Right ventricle myocardium inferior (tissue), 1 donor: ENCODE data around the gene CDYL2. TPM values are rescaled to one million over a fixed set of nuclear protein-coding genes. Genes with fewer than 3 reads are reported as not detected.

Experiments used
- ATAC-seq: fragments of 200-7000 bp; cut with Tn5 transposase; one replicate; pipeline ENCODE4 v1.9.1; 2020; ENCODE audit warnings: mild to moderate bottlenecking, moderate library complexity
- DNase-seq: peaks from one replicate; pipeline ENCODE4 v3.0.0; 2021; ENCODE audit errors: missing footprints
- intact Hi-C: fragments of 100-400 bp; cut with DNase I; formaldehyde crosslinking; loops from one replicate; pipeline ENCODE4 v1.11.0; 2022
- total RNA-seq: library from RNA; stranded (reverse); fragmentation: NEBNext Ultra II Directional; extraction: Animal tissue kit (Norgen Biotek cat#: 25700); gene quantifications from one replicate; pipeline ENCODE4 v1.2.1, GENCODE V29; 2021
- donor health status: DM: no; HTN: yes; CAD: no; lungs with severe emphysema.

CDYL2 gene
- total RNA-seq, 1 donor from 2014 or later = 4.2 TPM

GRCh38 chr16:80689487-80689886, 114.9 kb downstream of the CDYL2 start:
- no peak for DNase-seq
- no peak for ATAC-seq
- intact Hi-C loops = no loop called here

GRCh38 chr16:80687606-80688005, 116.8 kb downstream of the CDYL2 start:
- intact Hi-C loops = no loop called here
- ATAC-seq (no peak), DNase-seq (no peak)

DNA sequence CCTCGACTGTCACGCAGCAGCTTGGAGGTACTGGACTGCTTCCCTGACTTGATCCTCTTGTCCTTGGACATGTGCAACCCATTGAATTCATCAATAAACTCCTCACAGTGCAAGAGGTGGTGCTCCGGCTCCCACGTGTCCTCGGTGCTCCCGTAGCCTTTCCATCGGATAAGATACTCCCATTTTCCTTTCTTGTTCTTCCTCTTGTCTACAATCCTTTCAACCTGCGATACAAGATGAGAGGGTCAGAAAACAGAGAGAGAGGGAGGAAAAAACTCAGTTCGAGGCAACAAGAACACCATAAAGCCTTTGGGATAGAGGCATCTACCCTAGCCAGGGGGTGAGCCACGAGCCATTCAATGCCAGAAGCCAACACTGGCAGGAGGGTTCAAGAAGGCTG, 119.5 kb downstream of the CDYL2 start:
- ATAC-seq (no peak), DNase-seq (no peak)
- intact Hi-C loops = no loop called here

DNA sequence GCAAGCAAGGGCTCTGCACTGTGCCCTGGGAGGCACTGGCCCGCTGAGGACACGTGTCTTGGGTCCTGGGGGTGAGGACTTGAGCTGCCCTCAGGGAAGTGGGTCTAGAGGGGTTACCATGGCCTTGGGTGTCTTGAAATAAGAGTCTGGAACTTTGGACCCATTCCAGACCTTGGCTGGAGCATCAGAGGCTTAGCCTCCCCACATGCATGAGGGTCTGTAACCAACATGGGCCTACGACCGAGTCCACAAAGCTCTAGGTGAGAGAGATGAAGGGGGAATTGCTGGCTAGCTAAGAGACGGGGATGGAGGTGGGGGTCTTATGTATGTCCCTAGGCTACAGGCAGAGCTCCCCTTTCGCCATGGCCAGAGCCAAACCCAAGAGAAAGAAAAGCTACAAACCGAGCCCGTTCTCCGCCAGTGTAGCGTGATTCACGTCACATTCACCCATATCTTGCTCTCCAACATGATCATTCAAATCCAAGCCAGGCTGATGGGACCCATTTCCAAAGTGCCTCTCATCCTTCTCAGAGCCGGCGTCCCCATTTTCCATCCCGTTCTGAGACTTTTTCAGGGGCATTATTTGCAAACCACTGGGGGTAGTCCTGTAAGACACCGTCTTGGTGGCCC, 120.1 kb downstream of the CDYL2 start:
- DNase-seq (no peak), ATAC-seq (no peak)
- intact Hi-C loops = no loop called here

DNA sequence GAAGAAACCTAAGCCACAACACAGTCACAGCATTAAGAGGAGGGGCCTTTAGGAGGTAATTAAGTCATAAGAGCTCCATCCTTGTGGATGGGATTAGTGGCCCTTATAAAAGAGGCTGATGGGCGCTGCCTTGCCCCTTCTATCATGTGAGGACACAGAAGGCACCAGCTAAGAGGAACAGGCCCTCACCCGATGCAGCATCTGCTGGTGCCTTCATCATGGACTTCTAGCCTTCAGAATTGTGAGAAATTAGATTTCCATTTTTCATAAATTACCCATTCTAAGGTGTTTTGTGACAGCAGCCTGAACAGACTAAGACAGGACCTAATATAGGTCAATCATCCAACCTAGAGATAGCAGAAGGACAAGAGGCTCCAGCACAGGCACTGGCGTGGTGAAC, 120.8 kb downstream of the CDYL2 start:
- DNase-seq (no peak), ATAC-seq (no peak)
- intact Hi-C loops = no loop called here

DNA sequence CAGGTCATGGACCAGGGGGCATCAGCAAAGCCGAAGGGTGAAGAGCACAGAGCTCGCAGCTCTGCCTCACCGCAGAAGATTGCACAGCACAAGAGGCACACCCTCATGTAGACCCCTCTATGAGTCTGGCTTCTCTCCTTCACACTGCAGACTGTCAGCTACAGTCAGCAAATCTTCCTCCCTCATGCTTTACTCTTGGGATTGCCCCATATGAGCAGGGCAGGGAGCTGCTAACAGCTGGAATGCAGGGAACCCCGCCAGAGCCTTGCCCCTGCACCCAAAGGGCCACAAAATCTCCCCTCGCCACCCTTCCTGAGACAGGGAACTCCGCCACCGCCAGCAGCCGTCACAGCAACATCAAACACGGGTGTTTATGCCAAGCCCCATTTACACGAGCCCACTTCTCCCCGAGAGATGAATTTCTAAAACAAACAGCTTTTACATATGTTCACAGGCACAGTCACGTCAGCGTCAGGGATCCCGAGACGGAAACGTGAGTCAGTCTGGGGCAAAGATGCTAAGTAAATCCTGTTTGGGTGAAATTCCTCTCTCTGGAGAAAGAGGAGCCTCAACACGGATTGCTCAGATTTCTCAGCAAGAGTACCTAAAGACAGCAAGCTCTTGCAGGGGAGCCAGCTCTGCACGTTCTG, 121.9 kb downstream of the CDYL2 start:
- DNase-seq (no peak), ATAC-seq (no peak)
- intact Hi-C loops = no loop called here

- intact Hi-C loops = no loop called here
- no peak for ATAC-seq
These were observed 123.0 kb downstream of the CDYL2 start for GRCh38 chr16:80681436-80681835.

DNA sequence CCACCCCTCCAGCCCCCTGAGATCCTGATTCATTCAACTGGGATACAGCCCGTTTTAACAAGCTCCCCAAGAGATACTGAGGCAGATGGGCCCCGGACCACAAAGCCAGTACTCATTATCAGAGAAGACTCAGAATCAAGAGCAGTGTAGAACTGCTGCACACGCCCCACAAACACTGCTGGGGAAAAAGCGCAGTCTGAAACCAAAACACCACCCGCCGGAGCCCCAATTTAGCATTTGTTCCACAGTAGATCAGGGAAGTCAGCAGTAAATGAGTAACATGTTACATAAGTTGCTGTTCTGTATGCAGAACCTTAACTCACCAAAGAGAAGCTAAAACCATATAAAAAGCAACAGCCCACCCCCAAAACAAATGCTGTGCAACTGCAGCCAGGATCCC, 123.6 kb downstream of the CDYL2 start:
- no peak for DNase-seq
- intact Hi-C loops = no loop called here
- no peak for ATAC-seq

More at GRCh38 chr16:80681436-80681835, 123.0 kb downstream of the CDYL2 start:
- no peak for DNase-seq

GRCh38 chr16:80680046-80680445, 124.4 kb downstream of the CDYL2 start:
- ATAC-seq = no peak
- intact Hi-C loops = no loop called here
- no peak for DNase-seq

GRCh38 chr16:80674884-80675283, 129.5 kb downstream of the CDYL2 start:
- intact Hi-C loops = no loop called here
- DNase-seq (no peak), ATAC-seq (no peak)

DNA sequence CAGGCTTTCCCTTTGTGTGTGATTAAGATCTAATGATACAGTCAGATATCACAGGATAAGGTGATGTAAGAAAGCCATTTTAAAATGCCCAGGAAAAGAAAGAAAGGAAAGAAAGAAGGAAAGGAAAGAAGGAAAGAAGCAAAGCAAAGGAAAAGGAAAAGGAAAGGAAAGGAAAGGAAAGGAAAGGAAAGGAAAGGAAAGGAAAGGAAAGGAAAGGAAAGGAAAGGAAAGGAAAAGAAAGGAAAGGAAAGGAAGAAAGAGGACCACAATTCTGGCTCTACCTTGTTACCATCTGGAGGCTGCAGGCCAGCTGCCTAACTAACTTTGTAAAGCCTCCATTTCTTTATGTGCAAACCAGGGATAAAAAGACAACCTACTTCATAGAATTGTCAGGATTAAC, 132.0 kb downstream of the CDYL2 start:
- no peak for ATAC-seq
- no peak for DNase-seq
- intact Hi-C loops = no loop called here

DNA sequence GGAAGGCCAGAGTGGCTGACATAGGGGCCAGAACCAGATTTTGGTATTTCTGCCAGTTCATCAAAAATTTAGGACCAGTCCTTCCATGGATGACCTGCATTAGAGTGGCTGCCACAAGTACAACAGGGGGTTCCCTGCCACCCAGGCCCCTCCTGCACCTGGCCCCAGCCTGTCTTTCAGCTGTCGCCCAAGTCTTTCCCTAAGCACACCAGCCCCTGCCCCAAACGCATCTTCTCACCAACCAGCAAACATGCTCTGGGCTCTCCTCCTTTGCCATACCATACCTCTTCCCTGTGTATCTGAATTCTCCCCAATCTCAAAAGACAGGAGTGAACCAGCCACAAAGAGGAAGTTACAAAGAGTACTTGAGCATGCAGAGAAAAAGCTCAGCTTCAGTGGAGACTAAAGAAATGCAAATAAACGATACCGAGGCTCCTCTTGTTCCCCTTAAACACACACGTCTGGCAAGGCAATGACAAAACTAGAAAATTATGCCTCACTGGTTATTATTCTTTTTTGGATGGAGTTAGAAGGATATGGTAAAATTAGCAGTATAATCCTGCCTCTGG, 133.0 kb downstream of the CDYL2 start:
- no peak for ATAC-seq
- intact Hi-C loops = no loop called here
- no peak for DNase-seq

- DNase-seq (no peak), ATAC-seq (no peak)
- intact Hi-C loops = no loop called here
These were observed 134.1 kb downstream of the CDYL2 start for GRCh38 chr16:80670170-80670865.

- intact Hi-C loops = no loop called here
- ATAC-seq (no peak), DNase-seq (no peak)
These were observed 134.7 kb downstream of the CDYL2 start for GRCh38 chr16:80669673-80670072.

GRCh38 chr16:80667925-80668324, 136.5 kb downstream of the CDYL2 start:
- ATAC-seq (no peak), DNase-seq (no peak)
- intact Hi-C loops = no loop called here

DNA sequence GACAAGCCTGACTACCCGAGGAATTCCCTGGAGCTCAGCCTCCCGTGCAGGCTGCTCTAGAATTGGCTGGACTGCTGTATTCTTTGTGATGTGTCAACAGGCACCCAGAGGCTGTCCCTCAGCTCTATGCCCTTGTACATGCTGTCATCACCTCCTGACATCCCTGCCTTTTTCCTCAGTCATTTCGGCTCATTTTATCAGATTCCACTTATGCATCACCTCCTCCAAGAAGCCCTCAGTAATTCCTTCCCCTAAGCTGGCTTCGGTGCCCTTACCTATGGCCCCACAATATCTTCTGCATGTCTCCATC, 137.2 kb downstream of the CDYL2 start:
- DNase-seq (no peak), ATAC-seq (no peak)
- intact Hi-C loops = no loop called here

GRCh38 chr16:80666378-80667250, 137.8 kb downstream of the CDYL2 start:
- no peak for ATAC-seq
- intact Hi-C loops = no loop called here
- no peak for DNase-seq

- intact Hi-C loops = no loop called here
- DNase-seq = no peak
These were observed 139.0 kb downstream of the CDYL2 start for GRCh38 chr16:80665356-80665755.

DNA sequence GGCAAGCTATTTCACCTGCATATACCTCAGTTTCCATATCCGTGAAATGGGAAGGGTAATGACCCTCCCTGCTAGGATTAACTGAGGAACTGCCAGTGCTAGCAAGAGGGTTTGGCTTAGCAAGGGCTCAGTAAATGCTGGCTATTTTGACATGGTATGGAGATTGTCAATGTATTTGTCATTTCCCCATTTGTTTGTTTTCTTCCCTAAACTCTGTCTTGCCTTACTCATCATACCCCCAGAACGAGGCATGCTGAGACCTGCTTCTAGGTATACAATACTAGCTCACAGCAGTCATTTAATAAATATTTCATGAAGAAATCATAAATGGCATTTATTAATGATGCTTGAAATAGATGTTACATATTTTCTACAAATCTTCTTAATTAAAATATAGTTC, 139.6 kb downstream of the CDYL2 start:
- intact Hi-C loops = no loop called here
- ATAC-seq = no peak
- no peak for DNase-seq

More at GRCh38 chr16:80665356-80665755, 139.0 kb downstream of the CDYL2 start:
- no peak for ATAC-seq
